ENCODE data around the gene ATP6V1F.

GRCh38 chr7:128827248-128827958 is 35.3 kb upstream of the ATP6V1F start:
- TF ChIP-seq, protein P1, sequence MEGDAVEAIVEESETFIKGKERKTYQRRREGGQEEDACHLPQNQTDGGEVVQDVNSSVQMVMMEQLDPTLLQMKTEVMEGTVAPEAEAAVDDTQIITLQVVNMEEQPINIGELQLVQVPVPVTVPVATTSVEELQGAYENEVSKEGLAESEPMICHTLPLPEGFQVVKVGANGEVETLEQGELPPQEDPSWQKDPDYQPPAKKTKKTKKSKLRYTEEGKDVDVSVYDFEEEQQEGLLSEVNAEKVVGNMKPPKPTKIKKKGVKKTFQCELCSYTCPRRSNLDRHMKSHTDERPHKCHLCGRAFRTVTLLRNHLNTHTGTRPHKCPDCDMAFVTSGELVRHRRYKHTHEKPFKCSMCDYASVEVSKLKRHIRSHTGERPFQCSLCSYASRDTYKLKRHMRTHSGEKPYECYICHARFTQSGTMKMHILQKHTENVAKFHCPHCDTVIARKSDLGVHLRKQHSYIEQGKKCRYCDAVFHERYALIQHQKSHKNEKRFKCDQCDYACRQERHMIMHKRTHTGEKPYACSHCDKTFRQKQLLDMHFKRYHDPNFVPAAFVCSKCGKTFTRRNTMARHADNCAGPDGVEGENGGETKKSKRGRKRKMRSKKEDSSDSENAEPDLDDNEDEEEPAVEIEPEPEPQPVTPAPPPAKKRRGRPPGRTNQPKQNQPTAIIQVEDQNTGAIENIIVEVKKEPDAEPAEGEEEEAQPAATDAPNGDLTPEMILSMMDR (IDR thresholded peaks at IDR 0.05) = no peak
- no peak for TF ChIP-seq ZFX (IDR thresholded peaks at IDR 0.05; ENCODE audit: borderline replicate concordance)

All from 22Rv1 (cell line).